Dedifferentiated amniotic fluid mesenchymal stem cell (primary cell): Measurements from ENCODE around the gene BMPR1B.
A peak's percentile ranks its signal among the peaks of the same experiment; 100 is the strongest.

ENCODE experiments used
- DNase-seq: peaks from one replicate; pipeline ENCODE4 v3.0.0-alpha.2; 2016; ENCODE audit errors: extremely low spot score

Gene BMPR1B

DNA sequence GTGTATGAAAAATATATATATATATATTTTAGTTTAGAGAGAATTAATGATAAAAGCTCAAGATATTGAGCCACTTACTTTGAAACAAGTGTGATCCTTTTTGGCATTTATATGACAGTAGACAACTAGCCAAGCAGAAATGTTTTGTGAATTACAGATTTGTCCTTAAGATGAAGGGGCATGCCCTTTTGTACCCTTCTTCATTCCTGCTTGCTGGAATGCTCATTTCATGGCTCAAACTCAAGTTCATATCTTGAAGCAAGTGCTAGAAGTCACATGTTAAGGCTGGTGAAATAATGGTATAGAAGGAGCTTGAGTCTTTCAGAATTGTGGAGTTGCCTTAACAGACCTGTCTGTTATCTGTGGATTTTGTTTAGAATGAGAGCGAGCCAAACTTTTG lies 203.0 kb downstream of the BMPR1B start:
- no peak for DNase-seq

DNA sequence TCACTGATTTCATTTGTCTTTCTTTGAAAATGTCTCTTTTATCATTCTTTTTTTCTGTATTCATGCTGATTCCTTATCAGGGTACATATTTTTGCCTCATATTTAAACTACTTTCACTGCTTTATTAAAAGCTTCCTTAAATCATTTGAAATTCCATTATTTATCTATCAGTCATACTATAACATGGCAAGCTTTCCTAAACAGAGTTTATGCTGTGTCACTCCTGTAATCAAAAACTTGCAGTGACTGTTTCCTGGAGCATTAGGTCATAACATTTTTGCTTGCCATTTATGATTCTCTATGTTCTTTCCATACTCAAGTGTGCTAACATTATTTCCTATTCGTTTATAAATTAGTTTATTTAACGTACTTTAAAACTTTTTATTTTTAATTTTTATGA lies 203.7 kb downstream of the BMPR1B start:
- DNase-seq: peak; percentile 28

DNA sequence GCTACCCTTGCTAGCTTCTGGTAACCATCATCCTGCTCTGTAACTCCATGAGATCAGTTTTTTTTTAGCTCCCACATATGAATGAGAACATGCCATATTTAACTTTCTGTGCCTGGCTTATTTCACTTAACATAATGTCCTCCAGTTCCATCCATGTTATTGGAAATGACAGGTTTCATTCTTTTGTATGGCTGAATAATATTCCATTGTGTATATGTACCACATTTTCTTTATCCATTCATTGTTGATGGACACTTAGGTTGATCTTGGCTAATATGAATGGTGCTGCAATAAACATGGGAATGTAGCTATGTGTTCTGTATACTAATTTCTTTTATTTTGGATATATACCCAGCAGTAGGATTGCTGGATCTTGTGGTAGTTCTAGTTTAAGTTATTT lies 204.7 kb downstream of the BMPR1B start:
- DNase-seq: no peak

DNA sequence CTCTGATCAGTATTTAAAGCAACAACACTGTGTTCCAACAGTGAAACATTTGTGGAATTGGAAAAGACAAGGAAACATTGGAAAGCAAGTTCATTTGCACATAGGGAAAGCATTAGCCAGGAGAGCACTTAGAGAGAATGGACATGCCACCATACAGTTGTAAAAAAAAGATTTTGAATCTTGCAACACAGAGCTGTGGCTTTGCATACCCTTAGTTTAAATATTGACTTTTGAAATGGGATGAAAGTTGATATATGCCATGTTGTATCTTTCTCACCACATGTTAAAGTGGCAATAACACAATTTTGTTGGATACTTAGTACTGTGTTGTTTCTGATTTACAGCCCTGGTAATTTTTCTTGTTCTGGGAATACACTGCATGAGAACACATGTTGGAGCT lies 208.1 kb downstream of the BMPR1B start:
- DNase-seq: no peak

DNA sequence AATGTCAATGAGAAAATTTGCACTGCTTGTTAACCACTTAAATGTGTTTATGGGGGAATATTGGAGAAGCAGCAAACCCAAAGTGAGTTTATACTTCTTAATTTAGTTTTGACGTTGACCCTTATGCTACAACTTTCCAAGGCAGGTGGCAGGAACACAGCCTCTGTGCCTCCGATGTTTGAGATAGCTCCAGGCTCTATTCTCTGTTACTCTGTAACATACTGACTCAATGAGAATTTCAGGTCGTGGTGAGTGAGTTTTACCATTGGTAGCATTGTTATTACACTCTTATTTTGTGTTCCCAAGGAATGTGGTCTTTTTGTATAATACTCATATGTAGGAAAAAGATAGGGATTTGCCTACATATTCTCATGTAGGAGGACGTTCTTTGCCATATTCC lies 210.7 kb downstream of the BMPR1B start:
- DNase-seq: no peak

DNA sequence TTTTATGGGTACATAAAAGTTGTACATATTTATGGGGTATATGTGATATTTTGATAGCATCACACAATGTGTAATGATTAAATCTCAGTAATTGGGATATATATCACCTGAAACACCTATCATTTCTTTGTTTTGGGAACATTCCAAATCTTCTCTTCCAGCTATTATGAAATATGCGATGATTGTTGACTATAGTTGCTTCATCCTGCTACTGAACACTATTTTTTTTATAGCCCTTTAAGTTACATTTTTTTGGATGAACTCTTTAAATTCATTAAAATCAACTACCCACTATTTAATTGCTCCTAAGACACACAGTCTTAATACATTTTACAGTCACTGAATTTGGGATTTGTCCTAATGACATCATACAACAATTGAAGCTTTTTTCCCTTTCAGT lies 212.9 kb downstream of the BMPR1B start:
- no peak for DNase-seq

DNA sequence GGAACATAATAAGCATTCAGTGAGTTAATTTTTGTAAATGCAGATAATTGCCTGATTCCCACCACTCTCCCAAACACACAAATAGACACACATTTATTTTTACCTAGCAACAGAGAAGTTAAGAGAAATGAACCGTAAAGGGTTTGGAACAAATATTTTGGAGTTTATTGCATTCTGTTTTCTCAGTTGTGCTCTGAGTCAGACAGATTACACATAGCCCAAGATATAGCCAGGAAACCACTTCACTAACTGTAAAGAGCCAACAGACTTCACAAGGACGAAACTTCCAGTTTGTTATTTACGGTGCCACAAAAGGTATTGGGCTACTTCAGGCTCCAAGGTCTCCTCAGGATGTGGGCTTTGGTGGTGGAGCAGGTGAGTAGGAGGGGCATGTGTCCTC lies 217.0 kb downstream of the BMPR1B start:
- peak; percentile 72 for DNase-seq

DNA sequence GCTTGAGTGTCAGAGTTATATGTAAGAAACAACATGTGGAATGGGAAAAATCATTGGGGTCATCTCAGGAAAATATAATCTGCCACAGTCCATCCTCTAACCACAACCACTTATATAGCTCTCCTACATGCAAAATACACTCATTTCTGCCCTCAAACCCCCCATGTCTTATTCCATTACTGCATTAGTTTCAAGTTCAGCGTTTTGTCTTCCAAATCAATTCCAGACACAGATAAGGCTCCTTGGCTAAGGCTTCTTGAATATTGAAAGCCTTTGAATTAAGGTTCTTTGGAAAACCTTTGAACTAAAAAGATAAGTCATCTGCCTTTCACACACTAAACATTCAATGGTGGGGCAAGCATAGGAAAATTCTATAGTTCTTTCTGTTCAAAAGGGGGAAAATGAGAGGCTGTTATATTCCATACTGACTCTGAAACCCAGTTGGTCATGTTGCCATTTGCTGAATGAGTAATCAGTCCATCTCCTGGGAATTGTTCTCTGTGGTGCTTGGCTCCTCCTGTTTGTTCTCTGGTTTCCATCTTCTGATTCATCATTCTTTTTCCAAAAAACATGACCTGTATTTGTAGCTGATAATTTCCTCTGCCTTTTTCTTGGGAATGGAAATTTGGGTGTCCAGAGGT lies 218.7 kb downstream of the BMPR1B start:
- peak; percentile 78 for DNase-seq

DNA sequence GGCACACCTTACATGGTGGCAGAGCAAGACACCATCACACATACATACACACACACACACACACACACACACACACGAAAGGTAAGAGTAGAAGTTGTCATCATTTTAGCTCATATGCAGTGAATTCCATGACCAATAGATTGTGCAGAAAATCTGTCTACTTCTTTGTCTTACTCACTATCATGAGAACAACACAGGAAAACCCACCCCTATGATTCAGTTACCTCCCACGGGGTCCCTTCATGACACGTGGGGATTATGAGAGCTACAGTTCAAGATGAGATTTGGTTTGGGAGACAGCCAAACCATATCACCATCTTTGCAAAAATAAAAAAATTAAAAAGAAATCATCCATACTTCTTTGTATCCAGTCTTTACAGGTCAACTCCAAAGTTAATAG lies 221.1 kb downstream of the BMPR1B start:
- no peak for DNase-seq

DNA sequence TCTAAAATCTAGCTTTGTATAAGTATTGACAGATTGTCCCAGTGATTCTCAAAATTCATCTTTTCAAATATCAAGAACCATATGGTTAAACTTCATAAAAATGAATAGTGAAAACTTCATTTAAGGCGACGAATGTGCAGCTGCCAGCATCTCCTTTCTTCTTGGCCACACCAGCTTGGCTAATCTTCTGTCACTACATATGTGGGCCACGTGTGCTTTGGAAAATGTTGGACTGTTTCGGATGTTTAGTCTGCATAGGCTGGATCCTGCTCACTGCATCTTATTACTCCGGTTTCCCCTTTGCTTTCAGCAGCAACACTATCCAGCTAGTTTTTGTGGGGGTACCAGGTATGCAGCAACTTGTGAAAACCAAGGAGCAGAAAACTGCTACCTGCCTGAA lies 221.9 kb downstream of the BMPR1B start:
- DNase-seq: no peak

DNA sequence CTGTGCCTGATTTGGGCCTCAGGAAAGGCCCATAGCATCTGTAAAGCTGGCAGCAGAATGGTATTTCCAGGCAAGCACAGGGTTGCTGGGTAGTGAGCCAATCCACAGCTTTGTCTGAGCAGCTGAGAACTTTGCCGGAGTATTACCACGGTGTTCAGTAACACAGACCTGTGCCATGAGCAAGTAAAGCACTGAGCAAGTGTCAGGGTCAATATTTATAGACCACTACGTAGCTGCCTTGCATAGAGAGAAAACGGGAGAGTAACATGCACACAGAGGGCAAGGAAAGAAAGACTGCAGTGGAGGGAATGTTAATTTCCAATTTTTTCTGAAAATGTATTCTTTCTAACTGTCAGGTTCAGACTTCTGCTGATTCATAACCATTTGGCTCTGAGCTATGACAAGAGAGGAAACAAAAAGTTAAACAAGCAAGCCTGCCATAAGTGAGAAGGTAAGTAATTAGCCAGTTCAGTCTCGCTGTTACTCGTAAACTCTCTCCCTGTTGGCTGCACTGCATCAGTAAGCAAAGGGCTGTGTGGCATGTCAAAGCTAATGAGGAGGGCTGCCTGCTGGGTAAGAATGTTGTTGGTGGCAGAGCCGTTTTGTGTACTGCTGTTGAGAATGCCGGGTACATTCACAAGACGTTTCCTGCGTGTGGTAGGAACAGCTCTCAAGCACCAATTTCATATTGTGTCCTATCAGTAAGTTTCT lies 238.1 kb downstream of the BMPR1B start:
- DNase-seq: peak; percentile 24

DNA sequence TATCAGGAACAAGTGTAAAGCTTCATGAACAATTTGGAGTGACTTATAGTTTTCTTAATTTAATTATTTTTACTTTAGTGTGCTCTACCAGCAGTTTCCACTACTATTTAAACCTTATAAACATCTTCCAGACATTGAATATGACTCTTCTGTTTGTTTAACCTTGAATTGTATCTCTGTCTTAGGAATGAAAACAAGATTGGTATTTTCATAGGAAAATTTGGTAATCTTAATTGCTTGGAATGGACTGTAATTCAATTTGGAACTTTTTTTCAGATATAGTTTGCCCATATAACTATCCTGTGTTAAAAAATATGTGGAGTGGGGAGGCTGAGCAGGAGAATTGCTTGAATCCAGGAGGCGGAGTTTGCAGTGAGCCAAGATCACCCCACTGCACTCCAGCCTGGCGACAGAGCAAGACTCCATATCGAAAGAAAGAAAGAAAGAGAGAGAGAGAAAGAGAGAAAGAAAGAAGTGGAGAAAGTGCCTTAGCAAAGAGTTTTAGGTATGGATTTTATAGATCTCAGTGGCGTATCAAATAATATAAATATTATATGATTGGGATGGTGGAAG lies 242.4 kb downstream of the BMPR1B start:
- DNase-seq: no peak

DNA sequence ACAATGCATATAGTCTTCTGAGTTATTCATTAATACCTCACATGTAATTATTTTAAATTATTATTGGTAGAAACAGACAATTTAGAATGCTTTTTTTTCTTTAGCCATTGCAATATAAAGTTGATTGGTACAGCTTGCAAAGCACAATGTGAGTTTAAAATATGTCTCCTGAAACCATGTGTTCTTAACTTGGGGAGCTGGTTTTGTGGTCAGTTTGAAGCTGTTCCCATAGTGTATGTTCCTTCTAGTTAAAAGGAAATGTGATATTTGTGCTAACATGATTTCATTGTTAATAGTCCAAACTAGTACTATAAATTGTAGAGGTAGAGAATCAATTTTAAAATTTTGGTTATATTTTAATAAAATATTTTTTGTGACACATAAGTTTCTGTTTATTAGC lies 247.2 kb downstream of the BMPR1B start:
- DNase-seq: no peak

DNA sequence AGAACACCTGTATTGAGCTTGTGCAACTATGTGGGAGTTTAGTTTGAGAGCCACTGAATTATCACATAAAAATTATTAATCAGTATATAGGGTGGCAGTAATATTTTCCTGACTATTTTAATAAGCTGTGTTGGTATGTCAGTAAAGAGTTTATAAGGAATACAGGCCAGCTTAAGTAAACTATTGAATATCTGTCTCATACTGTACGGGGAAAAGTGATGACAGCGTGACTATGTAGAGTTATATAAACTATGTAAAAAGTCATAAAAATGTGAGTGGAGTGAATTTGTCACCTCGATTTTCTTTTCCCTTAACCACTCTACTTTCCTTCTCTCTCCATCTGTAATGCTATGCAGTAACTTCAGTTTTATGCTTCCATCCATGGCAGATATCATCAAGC lies 250.2 kb downstream of the BMPR1B start:
- no peak for DNase-seq

DNA sequence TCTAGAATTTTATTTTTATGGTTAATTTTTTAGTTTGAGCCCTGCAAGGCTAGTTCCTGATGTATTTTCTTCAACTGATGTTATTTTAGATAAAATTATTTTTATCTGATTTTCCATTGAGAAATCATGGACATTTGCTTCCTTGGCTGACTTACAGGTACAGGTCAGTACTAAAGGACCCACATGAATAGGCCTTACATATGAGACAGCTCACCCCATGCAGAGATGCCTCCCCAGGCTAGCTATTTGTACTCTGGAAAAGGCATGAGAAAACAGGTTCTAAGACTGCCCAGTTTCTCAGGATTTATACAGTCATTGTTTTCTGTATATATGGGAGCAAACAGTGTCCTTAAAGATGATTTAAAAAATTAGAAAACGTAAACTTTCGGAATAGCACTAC lies 255.5 kb downstream of the BMPR1B start:
- no peak for DNase-seq

DNA sequence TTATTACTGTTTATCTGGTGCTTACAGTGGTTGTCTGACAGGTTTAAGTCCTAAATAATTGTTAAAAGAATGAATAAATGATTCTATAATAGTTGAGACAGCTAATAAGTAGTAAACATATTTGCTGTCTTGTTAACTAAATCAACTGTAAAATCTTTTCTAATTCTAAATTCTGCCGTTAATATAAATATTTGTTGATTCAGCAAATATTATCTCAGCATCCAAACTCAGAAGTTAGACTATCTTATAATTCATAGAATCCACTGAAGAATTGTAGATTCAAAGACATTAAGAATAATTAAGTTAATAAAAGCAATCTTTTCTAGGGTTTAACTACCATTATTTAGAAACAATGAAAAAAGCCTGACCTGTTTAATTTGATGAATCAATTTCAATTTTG lies 256.3 kb downstream of the BMPR1B start:
- no peak for DNase-seq

DNA sequence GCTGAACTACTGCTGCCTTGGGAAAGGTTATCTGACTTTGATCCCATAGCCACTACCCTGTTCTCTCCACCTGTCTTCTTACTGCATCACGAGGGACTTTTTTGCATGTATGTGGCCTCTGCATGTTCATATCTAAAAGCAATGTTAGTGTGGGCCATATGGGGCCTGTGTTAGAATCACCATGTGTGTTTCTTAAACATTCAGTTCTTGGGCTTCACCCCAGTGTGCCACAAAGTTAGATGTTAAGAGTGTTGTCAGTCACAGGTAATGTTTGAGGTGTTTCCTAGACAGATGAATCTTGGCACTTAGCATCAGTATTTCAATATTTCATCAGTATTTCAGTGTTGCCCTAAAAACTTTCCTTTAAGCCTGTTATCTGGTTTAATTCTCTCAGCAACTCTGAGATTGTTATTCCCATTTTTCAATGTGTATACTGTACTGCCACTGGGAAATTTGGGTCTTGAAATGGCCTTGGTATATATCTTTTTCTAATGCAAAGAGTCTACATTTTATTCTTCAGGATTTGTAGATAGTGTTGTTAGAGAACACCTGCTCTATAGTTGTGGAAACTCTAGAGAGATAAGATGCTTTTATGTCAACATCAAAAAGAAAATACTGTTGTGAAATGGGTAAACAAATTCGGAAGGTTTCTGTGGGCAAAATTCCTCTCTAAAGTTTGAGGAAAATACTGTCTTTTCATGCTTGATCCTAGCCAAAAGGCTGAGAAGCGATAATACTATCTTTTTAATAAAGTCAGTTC lies 259.7 kb downstream of the BMPR1B start:
- DNase-seq: no peak

DNA sequence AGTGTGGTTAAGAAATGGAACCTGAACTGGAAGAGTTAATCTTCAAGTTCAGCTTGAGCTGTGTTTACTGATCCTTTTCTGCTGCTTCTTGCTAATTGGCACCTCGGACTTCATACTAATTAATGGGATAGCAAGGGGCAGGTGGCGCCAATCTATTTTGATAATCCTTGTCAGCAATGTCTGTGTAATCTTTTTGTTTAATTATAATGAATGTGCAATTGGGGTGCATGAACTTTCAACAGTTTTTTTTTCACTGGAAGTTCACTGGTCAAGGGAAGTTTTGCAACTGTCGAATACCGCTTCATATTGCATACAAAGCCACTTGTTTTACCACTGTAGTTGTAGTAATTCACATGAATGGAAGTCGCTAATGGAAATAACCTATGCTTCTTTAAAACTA lies 261.0 kb downstream of the BMPR1B start:
- no peak for DNase-seq

DNA sequence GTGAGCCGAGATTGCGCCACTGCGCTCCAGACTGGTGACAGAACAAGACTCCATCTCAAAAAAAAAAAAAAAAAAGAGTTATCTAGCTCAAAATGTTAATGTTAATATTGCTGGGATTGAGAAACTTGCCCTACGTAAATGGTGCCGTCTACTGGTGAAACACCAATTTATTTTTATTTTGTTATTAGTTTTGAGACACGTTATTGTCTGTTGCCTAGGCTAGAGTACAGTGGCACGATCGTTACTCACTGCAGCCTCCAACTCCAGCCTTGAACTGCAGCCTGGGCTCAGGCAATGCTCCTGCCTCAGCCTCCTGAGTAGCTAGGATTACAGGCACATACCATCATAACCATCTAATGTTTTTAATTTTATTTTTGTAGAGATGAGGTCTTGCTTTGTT lies 262.8 kb downstream of the BMPR1B start:
- DNase-seq: no peak

DNA sequence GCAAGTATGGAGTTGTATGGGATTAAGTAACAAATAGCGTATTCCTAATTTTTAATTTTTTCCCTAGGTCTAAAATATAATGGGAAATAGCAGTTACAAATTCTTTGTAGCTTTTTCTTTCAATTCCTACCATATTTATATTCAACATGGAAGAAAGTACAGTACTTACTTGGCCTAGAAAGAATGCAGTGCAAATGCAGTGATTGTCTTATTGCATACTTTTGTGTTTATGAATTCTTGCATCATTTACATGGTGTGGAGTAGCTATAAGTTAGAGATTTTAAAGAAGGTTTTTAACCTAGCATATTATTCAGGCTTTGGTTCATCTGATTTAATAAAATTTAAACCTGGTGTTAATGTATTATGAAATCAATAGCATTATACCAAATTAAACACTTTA lies 263.3 kb downstream of the BMPR1B start:
- no peak for DNase-seq

DNA sequence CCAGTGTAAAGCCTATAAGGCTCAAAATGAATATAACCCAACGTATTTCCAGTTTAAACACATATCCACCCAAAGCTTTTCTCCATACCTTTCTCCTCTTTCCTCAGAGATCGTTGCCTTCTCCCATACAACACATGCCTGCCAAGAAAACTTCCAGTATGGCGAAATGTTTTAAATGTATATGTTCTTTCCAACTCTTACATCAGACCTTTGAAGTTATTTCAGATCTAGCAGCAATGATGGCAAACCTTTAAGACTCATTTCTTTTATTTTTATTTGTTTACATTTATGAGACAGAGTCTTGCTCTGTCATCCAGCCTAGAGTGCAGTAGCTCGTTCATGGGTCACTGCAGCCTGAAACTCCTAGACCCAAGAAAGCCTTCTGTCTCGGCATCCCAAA lies 265.4 kb downstream of the BMPR1B start:
- DNase-seq: no peak

DNA sequence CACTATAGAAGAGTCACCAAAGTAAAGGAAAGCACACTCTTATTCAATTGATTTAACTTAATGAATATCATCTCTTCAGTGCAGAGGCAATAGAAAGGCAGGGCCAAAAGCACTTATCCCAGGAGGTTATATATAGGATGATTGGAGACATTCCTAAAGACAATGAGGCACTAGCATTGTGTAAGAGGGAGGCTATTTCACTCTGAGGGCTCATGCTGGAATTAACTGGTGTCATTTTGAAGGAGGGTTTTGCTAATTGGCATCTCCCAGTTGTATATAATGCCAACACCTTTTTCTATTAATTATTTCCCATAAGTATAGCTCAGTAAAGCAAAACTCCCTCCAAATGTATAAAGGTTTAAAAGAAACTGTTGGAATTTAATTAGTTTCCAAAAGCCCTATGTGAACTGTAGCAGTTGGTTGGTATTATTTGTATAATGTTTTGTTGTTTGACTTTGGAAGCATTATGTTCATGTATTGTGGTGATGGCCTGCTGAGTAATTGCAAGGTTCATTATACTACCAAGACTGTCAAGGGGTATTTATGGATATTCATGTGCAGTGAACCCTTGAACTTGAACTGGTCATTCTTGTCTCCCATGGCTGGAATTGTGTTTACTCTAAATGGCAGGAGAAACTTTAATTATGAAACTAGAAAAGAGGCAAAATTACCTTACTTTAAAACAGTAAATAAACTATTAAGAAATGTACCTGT lies 270.3 kb downstream of the BMPR1B start:
- no peak for DNase-seq
